GM21619 (cell line): ENCODE measurements around the gene HOXD9.

ENCODE experiments used
- ATAC-seq: cut with Tn5 transposase; IDR thresholded peaks from one replicate; pipeline ENCODE4 v1.9.1; 2021; ENCODE audit not compliant: unreplicated experiment

HOXD9 gene

GRCh38 chr2:176152350-176153181 is 30.0 kb downstream of the HOXD9 start:
- ATAC-seq, result no peak

GRCh38 chr2:176154576-176155252 is 32.2 kb downstream of the HOXD9 start:
- no peak for ATAC-seq

GRCh38 chr2:176155356-176156044 is 33.0 kb downstream of the HOXD9 start:
- ATAC-seq, result no peak

GRCh38 chr2:176156301-176156806 is 33.8 kb downstream of the HOXD9 start:
- ATAC-seq, result no peak

- no peak for ATAC-seq
These were observed 34.4 kb downstream of the HOXD9 start, which contains the start of gene HOXD3 for GRCh38 chr2:176156807-176157498. Gene HOXD3, plus strand, starts transcription at chr2:176157307. Its CDS starts 11,808 bp downstream, at chr2:176169115.

- no peak for ATAC-seq
These were observed 35.1 kb downstream of the HOXD9 start for GRCh38 chr2:176157499-176158185.

- ATAC-seq, result no peak
These were observed 35.7 kb downstream of the HOXD9 start for GRCh38 chr2:176158186-176158591.

GRCh38 chr2:176158855-176159662 is 36.5 kb downstream of the HOXD9 start:
- ATAC-seq, result no peak

GRCh38 chr2:176159663-176160250 is 37.2 kb downstream of the HOXD9 start:
- no peak for ATAC-seq

- no peak for ATAC-seq
These were observed 37.9 kb downstream of the HOXD9 start for GRCh38 chr2:176160251-176160985.

GRCh38 chr2:176160986-176161824 is 38.7 kb downstream of the HOXD9 start:
- ATAC-seq, result no peak

- no peak for ATAC-seq
These were observed 39.5 kb downstream of the HOXD9 start for GRCh38 chr2:176161825-176162626.

GRCh38 chr2:176162911-176163671 is 40.6 kb downstream of the HOXD9 start:
- no peak for ATAC-seq

GRCh38 chr2:176163672-176164056 is 41.1 kb downstream of the HOXD9 start:
- ATAC-seq, result no peak

GRCh38 chr2:176164201-176164600 is 41.7 kb downstream of the HOXD9 start:
- ATAC-seq, result no peak
